Right renal cortex interstitium (tissue), 3 donors: Measurements from ENCODE around the gene ZDHHC8. TPM values are rescaled to one million over a fixed set of nuclear protein-coding genes. Genes with fewer than 3 reads are reported as not detected.

Source experiments
- DNase-seq, 3 donors: peaks; one replicate each; pipeline ENCODE4 v3.0.0-alpha.2; 2013; ENCODE audit warnings: low read depth in 3 of 3, low spot score in 2 of 3
- polyA plus RNA-seq, 3 donors: library from polyadenylated mRNA; unstranded; fragments of 120-200 nt; gene quantifications; one replicate each; pipeline ENCODE4 v1.2.1, GENCODE V29; 2013; ENCODE audit not compliant: insufficient read length in 3 of 3

Gene ZDHHC8
- polyA plus RNA-seq, 3 donors = 26.5 to 33.7 (median 27.1) TPM

DNA sequence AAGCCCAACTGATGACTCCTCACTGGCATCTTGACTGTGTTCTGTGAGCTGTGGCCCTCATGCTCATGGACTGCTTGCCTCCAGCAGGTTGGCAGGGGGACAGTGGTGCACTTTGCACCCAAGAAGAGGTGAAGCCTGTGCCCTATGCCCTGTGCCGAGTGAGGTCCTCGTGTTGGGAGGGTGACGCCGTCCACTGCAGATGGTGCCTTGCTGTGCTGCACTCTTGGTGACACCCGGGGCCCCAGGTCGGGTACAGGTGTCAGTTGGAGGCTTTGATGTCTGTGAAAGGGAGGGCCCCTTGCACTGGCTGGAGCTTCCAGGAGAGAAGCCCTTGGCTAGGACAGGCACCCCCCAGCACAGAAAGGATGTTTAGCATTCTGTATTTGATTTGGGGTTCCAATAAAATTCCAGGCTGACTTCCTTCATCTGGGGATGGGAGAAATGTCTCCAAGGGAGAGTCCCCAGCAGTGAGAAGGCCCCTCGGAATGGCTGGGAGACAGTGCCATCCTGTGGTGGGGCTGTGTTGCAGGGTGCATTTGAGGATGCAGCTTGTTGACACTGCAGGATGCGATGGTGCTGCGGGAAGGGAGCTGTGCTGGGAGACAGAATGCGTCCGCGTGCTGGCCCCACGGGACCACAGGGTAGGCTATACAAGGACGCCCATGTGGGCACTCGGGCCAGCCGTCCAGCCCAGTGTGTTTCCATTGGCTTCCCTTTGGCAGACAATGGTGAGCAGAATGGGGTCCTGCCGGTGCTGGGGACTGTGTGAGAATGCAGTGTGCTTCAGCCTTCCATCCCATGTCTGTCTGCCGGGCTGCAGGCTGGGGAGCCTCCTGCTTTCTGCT is 2.5 kb upstream of the ZDHHC8 start:
- DNase-seq = no peak

DNA sequence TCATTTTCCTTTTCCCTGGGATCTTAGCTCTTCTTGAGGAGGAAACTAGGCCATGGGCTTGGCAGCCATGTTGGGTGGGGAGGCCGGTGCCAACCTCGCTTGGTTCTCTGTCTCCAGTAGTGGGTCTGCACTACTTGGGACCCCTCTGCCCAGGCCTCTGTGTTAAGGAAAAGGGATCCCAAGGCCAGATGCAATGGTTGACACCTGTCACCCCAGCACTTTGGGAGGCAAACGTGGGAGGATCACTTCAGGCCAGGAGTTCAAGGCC is 1.9 kb upstream of the ZDHHC8 start:
- no peak for DNase-seq

DNA sequence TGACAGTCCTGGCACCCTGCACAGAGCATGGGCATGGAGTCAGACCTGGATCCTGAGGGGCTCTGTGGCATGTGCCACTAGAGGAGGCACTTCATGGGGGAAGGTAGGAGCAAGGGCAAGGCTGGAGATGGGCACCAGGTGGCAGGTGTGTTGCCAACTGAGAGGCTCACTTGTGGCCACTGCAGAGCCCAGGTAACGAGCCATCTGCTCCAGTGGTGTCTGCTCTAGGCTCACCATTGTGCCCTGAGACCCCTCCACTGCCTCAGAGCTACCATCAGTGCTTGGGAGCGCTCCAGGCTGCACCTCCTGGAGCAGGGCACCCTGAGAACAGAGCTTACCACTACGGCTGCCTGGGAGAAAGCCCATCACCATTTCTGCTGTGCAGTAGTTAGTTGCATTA is 1.3 kb upstream of the ZDHHC8 start:
- no peak for DNase-seq

DNA sequence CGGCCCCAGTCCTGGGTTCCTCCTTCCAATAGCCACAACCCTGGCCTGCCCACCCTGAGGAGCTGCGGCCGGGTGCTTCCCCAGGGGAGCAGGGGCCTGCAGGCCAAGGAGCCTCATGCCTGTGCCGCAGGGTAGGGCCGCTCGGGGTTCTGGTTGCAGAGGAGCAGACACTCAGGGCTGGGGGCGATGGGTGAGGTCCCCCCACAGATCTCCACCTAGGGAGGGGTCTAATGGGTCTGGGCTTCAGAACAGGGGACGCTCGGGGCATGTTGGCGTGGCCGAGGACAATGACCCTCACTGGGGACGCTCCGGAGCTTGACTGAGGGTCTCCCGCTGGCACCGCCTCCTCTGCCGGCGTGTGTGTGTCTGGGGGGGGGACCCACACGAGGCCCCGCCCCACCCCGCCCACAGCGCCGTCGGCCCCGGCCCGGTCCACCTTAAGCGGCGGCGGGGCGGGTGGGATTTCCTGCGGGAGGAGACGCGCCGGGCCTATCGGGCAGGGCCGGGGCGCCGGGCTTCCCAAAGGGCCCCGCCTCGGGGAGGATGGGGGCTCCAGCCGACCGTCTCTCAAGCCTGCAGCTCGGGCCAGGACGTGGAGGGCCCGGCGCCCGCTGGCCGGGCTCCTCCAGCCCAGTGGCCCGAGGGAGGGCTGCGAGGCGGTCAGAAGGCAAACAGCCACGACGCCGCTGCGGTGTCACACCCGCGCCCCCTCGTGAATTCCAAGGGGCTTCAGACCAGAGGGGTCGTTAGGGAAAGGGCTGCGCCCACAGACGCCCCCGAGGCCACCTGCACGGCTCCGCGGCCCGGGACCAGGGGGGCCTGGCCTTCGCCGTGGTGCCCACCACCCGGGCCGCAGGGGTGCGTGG is 640 bp upstream of the ZDHHC8 start:
- DNase-seq = peak in 2 of 3 donors; percentile 48 to 57

DNA sequence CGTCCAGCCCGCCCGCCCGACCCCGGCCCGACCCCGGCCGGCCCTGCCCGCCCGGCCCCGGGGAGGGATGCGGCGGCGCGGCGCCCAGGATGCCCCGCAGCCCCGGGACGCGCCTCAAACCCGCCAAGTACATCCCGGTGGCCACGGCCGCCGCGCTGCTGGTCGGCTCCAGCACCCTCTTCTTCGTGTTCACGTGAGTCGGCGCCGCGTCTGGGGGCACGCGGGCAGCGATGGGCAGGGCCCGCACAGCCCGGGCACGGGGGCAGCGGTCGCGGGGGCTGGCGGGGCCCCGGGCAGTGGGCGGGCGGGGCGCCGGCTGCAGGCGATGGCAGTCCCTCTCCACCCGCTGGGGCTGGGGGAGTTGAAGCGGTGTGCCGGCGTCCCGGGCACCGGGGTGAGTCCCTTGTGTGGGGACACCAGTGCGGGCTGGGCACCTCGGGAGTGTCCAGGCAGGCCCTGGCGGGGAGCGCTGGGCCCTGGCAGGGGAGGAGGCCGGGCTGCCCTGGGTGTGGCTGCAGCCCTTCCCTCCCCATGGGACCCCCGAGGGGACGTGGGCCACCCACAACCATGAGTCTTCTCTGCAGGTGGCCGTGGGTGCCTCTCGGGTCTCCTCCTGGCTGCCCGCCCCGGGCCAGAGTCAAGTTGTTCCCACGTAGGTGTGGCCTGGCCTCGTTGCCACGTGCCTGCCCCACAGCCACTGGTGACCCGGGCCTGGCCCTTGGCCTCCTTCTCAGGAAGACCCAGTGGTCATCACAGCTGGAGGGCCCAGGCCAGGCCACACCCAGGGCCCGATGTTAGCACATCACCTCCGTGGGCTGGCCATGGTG is 468 bp downstream of the ZDHHC8 start:
- no peak for DNase-seq

DNA sequence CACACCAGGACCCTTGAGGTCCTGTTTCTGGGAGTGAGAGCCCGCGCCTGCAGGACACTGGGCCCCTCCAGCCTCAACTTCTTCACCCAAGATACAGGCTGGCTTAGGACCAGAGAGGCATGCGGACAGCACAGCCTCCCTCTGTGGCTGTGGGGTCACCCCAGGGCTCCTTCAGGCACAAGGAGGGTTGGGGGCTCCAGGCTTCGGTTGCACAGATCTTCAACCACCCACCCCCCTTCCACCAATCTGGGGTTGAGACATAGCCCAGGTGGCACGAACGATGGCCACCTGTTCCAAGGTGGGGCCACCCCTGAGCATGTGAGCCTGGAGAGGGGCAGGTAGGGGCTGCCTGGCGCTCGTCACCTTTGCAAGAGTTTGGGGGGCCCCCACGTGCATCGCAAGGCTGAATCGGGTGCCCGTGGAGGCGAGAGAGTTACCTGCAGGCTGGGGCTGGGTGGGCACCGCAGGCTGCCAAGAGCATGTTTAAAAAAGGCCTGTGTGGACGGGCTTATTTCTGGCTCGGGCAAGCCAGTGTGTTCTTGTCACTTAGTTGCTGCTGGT is 1.2 kb downstream of the ZDHHC8 start:
- DNase-seq = no peak

DNA sequence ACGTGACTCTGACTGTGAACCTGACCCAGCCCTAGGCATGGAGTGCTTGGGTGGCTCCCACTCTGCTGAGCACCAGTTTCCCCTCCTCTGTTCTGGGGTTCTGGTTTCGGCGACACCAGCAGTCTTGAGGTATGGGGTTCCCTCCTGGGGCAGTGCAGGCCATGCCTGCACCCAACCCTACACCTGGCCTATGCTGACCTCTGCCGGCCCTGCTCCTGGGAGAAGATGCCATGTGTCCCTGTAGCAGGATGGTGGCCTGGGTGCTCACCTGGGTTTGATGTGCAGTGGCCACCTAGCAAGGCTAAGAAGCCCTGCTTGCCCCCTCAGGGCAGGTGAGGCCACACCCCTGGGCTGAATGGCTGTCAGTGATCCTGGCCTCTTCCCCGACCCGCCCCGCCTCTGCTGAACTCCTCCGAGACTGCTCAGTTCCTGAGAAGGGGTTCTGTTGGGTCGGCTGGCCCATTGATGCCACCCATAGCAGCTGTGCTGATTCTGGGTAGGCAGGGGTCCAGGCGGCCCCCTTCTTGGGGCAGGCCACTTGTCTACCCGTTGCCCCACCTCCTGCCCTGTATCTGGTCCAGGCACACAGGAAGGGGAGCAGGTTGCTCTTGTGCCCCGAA is 2.4 kb downstream of the ZDHHC8 start:
- DNase-seq = no peak

DNA sequence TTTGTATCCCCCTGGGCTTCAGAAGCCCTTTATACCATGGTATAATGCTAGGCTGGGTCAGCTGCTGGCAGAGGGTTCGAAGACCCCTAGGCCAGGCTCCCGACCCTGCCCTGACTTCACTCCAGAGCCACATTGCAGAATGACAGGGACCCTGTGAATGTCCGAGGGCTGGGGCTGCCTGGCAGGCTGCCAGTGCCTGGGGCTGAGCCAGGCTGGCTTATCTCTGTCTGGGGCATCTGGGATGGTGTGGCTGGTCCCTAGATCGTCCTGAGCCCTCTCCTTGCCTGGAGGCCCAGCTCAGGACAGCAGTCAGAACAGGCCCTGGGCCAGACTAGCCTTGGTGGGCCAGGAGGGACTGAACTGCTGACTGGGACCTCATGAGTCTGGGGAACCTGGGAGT is 3.7 kb downstream of the ZDHHC8 start:
- no peak for DNase-seq

DNA sequence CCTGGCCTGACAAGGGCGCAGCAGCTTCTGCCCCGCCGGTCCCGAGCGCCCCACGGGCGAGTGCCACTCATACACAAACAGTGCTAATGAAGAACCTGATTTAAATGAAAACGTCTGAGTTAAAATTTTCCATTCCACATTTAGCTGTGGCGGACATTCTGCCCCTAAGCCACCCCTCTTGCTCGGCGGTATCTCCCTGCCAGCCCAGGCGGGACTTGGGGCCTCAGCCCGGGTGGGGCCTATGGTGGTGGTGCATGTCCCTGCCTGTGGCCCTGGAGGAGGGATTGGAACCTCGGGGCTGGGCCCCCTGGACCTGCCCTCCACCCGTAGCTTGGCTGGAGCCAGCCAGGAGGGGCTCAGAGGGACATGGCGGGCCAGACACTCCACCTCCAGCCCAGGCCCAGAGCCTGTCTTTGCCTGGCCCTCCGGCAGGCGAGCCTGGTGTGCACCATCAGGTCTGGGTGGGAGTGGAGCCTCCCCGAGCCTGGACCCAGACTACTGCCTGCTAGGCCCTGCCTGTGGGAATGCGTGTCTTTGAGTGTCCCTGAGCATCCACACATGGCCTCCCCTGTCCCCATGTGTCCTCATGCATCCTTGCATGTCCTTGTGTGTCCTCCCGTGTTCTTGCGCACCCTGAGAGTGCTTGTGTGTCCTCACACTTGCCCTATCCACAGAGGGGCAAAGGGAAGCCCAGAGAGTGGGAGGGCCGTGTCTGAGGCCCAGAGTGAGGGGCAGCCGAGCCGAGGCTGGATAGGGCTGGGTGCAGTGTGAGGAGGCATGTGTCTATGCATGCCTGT is 4.4 kb downstream of the ZDHHC8 start:
- DNase-seq = no peak

DNA sequence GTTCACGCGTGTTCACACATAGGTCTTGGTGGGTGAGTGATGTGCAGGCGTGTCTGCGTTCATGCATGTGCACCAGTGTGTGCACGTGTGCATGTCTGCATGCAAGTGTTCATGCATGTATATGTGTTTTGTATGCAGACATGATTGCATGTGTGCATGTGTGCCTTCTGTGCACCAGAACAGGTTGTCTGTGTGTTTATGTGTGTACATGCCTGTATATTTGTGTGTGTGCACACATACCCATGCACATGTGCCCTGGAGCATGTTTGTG is 4.9 kb downstream of the ZDHHC8 start:
- no peak for DNase-seq

DNA sequence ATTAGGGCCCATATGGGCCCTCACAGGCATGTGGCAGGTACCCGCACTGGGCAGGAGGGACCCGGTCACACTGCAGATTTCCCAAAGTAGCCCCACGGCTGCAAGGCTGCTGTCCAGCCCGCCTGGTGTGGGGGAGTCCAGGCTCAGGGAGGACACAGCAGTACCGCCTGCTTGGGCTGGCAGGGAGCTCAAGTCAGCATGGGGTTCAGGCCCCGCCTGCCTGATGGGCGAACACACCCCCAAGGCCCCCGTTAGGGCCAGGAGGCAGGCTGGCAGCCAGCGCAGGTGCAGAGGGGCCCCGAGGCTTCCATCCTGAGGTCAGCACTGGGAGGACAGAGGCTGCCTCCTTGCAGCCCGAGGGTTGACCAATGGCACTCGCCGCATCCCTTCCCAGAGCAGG is 5.5 kb downstream of the ZDHHC8 start:
- DNase-seq = no peak

DNA sequence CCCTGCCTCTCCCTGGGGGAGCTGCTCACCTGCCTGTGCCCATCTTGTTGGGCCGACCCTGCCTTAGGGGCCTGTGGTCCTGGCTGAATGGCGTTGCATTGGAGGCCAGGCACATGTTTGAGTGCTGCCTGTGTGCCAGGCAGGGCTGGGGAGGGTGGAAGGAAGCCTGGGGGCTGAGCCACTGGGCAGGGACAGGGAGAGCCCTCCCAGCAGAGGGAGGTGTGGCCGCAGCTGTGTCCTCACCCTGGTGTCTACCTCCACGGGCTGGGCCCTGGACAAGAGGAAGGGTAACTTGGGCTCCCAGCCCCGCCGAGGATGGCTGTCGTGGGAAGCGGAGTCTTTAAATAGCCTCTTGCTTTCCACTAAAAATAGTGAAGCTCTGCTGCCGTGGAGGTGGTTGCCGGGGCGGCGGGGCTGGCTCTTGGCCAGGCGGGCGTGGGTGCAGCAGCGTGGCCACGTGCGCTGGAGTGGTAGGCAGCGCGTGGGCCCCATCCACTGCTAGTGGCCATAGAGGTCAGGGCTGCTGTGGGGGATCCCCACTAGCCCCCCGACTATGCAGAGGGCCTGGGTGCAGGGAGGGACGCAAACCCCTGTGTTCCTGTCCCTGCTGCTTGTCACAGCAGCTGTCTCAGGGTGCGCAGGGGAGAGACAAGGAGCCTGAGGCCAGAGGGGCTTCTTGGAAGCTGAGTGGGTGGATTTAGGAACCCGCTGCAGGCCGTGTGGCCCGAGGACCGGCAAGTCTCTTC is 6.2 kb downstream of the ZDHHC8 start:
- DNase-seq = no peak

DNA sequence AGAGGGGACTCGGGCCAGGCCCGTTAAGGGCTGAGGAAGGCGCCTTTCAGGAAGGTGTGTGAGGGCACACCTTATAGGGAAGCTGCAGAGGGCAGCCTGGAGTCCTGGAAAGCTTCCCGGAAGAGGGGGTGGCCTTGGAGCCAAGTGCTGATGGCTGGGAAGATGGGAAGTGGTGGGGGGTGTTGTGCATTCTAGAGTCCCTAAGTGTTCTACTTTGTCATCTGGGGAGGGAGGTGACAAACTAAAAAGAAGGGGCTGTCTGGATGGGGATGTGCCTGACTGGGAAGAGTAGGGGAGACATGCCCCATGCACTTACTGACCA is 6.8 kb downstream of the ZDHHC8 start:
- DNase-seq = no peak

DNA sequence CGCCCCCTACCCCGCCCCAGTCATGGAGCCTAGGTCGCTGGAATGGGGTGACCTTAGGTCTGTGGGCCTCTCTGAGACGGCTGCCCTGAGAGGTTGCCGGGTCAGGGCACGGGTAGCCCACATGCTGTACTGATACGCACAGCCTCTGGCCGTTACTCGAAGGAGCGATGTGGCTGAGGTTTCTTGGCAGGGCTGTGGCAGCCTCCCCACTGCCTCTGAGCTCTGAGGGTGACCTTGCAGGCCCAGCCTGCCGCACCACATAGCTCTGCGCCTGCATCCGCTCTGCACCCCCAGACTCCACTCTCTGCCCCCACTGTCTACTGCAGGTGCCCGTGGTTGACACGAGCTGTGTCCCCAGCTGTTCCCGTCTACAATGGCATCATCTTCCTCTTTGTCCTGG is 7.3 kb downstream of the ZDHHC8 start:
- no peak for DNase-seq

DNA sequence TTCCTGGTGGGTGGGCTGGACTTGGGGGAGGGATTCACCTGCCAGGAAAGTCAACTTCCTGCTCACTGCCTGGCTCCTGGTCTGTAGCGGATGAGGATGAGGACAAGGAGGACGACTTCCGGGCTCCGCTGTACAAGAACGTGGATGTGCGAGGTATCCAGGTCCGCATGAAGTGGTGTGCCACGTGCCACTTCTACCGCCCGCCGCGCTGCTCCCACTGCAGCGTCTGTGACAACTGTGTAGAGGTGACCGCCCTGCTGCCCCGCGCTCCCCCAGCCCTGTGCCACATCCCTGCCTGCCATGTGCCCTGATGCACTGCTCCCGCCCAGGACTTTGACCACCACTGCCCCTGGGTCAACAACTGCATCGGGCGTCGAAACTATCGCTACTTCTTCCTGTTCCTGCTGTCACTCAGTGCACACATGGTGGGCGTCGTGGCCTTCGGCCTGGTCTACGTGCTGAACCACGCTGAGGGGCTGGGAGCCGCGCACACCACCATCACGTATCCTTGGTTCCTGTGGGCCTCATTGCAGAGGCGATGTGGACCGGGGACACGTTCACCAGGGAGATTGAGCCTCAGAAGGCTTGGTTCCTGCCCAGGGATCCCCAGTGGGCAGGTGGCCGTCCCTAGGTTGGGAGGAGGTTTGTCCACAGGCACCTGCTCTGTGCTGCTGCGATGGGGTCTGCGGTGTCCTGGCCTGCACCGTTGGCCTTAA is 7.9 kb downstream of the ZDHHC8 start:
- no peak for DNase-seq

DNA sequence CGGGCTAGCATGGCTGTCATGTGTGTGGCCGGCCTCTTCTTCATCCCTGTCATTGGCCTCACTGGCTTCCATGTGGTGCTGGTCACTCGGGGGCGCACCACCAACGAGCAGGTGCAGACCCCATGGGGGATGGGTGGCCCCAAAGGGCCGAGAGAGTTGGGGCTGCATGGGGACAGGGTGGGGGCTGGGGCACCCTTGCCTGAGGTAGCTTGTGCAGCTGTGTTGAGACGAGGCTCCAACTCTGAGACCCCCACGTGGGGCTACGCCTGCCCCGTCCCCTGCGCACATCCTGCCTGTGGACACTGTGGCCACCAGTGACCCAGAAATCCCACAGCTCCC is 8.5 kb downstream of the ZDHHC8 start:
- DNase-seq = no peak

DNA sequence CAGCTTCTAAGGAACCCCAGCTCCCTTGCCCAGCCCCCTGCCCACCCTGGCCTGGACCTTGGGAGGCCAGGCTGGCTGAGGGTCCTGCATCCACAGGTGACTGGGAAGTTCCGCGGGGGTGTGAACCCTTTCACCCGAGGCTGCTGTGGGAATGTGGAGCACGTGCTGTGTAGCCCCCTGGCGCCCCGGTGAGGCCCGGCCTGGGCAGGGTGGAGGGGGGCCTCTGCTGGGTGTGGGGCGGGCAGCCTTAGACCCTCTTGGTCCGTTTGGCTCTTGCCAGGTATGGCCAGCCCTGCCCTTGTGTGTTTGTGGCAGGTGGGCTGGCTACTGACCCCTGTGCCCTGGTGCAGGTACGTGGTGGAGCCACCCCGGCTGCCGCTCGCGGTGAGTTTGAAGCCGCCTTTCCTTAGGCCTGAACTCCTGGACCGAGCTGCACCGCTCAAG is 8.9 kb downstream of the ZDHHC8 start:
- DNase-seq = no peak

DNA sequence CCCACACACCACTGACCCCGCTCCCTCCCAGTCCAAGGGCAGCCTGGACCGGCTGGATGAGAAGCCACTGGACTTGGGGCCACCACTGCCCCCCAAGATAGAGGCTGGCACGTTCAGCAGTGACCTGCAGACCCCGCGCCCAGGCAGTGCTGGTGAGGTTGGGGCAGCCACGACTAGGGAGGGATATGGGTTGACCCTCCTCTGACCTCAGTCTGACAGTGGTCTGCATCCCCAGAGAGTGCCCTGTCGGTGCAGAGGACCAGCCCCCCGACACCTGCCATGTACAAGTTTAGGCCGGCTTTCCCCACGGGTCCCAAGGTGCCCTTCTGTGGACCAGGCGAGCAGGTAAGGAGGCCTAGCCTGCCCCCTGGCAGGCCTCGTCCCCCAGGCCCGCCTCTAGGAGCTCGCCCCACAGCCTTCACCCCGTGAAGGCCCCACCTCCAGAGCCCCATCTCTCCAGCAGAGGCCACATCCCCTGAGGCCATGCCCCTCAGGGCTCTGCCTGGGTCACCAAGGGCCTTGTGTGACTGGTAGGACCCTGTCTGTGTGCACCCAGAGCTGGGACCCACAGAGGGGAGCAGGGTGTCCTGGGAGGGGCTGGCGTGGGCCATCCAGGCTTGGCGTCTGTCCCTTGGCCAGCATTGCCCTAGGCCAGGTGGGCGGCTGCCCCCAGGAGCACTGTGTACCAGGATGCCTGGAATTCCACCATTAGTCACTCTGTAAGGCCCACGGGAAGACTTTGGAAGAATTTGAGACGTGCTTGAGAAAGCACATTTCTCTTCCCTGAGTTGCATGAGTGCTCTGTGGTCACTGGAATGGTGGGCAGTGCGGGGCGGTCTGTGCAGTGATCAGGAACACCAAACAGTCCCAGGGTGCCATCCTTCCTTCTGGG is 9.8 kb downstream of the ZDHHC8 start:
- no peak for DNase-seq
